GM12873 (cell line): ENCODE data around the gene GPR78.

ENCODE experiments used
- CTCF ChIP-seq: IDR thresholded peaks from 2 replicates; pipeline ENCODE4 v1.5.1; 2012; ENCODE audit warnings: low read depth, mild to moderate bottlenecking, moderate library complexity, low read length, control low read depth; ENCODE audit not compliant: insufficient read depth; ENCODE audit errors: missing control alignments

The GPR78 gene

GRCh38 chr4:8559011-8559410 lies 21.2 kb upstream of the GPR78 start:
- no peak for TF ChIP-seq CTCF

- no peak for TF ChIP-seq CTCF
Observed at GRCh38 chr4:8559524-8560264, 20.5 kb upstream of the GPR78 start.

- TF ChIP-seq CTCF, result no peak
Observed at GRCh38 chr4:8560265-8561047, 19.7 kb upstream of the GPR78 start.

GRCh38 chr4:8564595-8564994 lies 15.6 kb upstream of the GPR78 start:
- TF ChIP-seq CTCF, result no peak

- TF ChIP-seq CTCF, result no peak
Observed at GRCh38 chr4:8568068-8568668, 12.0 kb upstream of the GPR78 start.

- no peak for TF ChIP-seq CTCF
Observed at GRCh38 chr4:8570201-8570600, 10.0 kb upstream of the GPR78 start.
